Lower lobe of right lung (tissue), 2 donors: ENCODE results near the gene ERO1B. TPM values are rescaled to one million over a fixed set of nuclear protein-coding genes. Genes with fewer than 3 reads are reported as not detected.

Source experiments
- ATAC-seq, 2 donors: fragments of 200-7000 bp; cut with Tn5 transposase; one replicate each; pipeline ENCODE4 v1.9.1; 2020 to 2022; ENCODE audit warnings: mild to moderate bottlenecking in 2 of 2, moderate library complexity in 2 of 2
- DNase-seq: peaks from one replicate; pipeline ENCODE4 v3.0.0-alpha.2; 2020
- H3K27ac ChIP-seq: fragments of 200-600 bp; one replicate; pipeline ENCODE4 v1.8.0; 2022
- H3K27me3 ChIP-seq: fragments of 200-600 bp; one replicate; pipeline ENCODE4 v1.8.0; 2022; ENCODE audit warnings: low read depth
- H3K36me3 ChIP-seq: fragments of 200-600 bp; one replicate; pipeline ENCODE4 v1.8.0; 2022; ENCODE audit warnings: mild to moderate bottlenecking
- H3K4me1 ChIP-seq: fragments of 200-600 bp; one replicate; pipeline ENCODE4 v1.8.0; 2022
- H3K4me3 ChIP-seq: fragments of 200-600 bp; one replicate; pipeline ENCODE4 v1.8.0; 2022; ENCODE audit warnings: mild to moderate bottlenecking
- H3K9me3 ChIP-seq: fragments of 200-600 bp; one replicate; pipeline ENCODE4 v1.8.0; 2022
- intact Hi-C: fragments of 100-400 bp; cut with DNase I; formaldehyde crosslinking; loops from one replicate; pipeline ENCODE4 v1.11.0; 2022
- total RNA-seq: library from RNA; stranded (reverse); fragmentation: NEBNext Ultra II Directional; extraction: Animal tissue kit (Norgen Biotek cat#: 25700); gene quantifications from one replicate; pipeline ENCODE4 v1.2.1, GENCODE V29; 2021
- TF ChIP-seq, protein P1 (sequence below): fragments of 200-600 bp; IDR thresholded peaks from one replicate; pipeline ENCODE4 v1.8.0; 2022; ENCODE audit warnings: antibody characterized with exemption, mild to moderate bottlenecking
- donor health status: DM: no; HTN: yes; CAD: no; lungs with severe emphysema.

Gene ERO1B
- total RNA-seq, 1 donor from 2014 or later = 8.5 TPM

DNA sequence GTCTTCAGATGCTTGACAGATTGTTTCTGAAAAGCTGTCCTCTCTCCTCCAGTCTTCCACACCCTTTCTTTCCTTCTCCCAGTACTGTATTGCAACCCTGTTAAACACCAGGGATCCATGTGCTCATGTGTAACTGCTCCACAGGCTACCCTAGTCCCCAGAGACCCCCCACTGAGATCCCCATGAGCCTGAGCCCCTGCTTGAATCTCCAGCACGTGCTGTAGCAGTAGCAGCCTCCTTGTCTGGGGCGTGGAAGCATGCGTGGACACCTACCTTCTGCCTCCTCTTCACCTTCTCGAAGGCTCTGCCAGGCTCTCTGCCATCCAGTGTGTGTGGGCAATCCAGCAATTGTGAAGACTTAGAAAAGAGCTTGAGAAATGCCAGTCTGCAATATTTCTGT lies 114.2 kb downstream of the ERO1B start:
- DNase-seq (no peak), ATAC-seq (no peak)
- Histone ChIP-seq H3K27ac (no peak overlapping the region), H3K9me3 (peaks cover 1% of the 10 kb centered on the region), H3K4me1 (peaks cover 8% of the 10 kb centered on the region), H3K36me3 (no peaks in the 10 kb centered on the region), H3K4me3 (no peak overlapping the region), H3K27me3 (no peaks in the 10 kb centered on the region)
- TF ChIP-seq, protein P1, sequence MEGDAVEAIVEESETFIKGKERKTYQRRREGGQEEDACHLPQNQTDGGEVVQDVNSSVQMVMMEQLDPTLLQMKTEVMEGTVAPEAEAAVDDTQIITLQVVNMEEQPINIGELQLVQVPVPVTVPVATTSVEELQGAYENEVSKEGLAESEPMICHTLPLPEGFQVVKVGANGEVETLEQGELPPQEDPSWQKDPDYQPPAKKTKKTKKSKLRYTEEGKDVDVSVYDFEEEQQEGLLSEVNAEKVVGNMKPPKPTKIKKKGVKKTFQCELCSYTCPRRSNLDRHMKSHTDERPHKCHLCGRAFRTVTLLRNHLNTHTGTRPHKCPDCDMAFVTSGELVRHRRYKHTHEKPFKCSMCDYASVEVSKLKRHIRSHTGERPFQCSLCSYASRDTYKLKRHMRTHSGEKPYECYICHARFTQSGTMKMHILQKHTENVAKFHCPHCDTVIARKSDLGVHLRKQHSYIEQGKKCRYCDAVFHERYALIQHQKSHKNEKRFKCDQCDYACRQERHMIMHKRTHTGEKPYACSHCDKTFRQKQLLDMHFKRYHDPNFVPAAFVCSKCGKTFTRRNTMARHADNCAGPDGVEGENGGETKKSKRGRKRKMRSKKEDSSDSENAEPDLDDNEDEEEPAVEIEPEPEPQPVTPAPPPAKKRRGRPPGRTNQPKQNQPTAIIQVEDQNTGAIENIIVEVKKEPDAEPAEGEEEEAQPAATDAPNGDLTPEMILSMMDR = no peak
- intact Hi-C loops = no loop called here

DNA sequence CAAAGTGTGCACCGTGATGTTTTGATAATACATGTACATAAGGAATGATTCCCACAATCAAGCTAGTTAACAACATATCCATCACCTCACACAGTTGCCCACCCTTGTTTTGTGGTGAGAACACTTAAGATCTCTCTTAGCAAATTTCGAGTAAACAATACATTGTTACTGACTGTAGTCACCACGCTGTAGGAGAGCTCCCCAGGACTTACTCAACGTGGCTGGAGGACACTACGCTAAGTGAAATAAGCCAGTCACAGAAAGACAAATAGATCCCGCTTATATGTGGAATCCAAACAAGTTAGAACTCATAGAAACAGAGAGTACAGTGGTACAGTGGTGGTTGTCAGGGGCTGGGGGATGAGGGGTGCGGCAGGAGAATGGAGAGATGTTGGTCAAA lies 114.6 kb downstream of the ERO1B start:
- TF ChIP-seq, protein P1 = no peak
- ATAC-seq (no peak), DNase-seq (no peak)
- intact Hi-C loops = no loop called here
- peaks cover 8% of the 10 kb centered on the region for H3K4me1 ChIP-seq
- peaks cover 6% of the 10 kb centered on the region for H3K9me3 ChIP-seq
- no peaks in the 10 kb centered on the region for H3K27me3 ChIP-seq
- H3K36me3 ChIP-seq = no peaks in the 10 kb centered on the region
- H3K4me3 ChIP-seq = no peak overlapping the region
- H3K27ac ChIP-seq = no peak overlapping the region

DNA sequence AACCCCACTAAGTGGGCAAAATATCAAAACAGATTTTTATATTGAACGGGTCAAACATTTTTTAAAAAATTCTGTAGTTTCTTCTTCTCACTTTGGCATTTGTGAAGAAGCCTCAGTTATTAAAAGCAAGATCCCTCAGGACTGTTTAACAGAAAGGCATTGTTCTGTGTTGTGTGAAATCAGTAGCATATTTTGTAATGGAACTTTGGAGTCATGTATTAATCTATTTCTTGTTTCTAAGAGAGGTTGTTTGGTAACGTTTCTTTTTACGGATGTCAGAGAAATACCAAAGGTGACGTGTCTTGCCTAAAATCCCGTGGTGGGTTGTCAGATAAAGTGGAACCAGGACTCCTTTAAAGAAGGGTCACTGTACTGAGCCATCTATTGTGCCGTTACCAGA lies 115.7 kb downstream of the ERO1B start:
- Histone ChIP-seq H3K27me3 (no peaks in the 10 kb centered on the region), H3K27ac (no peak overlapping the region), H3K4me1 (peaks cover 8% of the 10 kb centered on the region), H3K9me3 (peaks cover 13% of the 10 kb centered on the region), H3K36me3 (no peaks in the 10 kb centered on the region), H3K4me3 (no peak overlapping the region)
- no peak for DNase-seq
- ATAC-seq = no peak
- TF ChIP-seq, protein P1 = no peak
- intact Hi-C loops = no loop called here

Other genes starting within 250 kb of the ERO1B start
- 46.6 TPM for gene NID1, start 216.9 kb downstream of the ERO1B start, total RNA-seq
- 38.3 TPM for gene GPR137B, start 139.4 kb downstream of the ERO1B start, total RNA-seq
- gene EDARADD, start 112.3 kb upstream of the ERO1B start, total RNA-seq = 0.89 TPM
- gene LGALS8, start 242.0 kb upstream of the ERO1B start, total RNA-seq = 72.3 TPM